SW 1271 (cell line): Measurements from ENCODE around the gene SLC5A9.
"Not testable (repeated sequence)": the region's sequence is repeated elsewhere in the genome, so short reads cannot be mapped to it uniquely, and the experiment has no call there.

ENCODE experiments used
- DNase-seq, 2 experiments: peaks; one replicate each; lab custom pipeline; 2025; lab: John Stamatoyannopoulos, UW

SLC5A9 gene

DNA sequence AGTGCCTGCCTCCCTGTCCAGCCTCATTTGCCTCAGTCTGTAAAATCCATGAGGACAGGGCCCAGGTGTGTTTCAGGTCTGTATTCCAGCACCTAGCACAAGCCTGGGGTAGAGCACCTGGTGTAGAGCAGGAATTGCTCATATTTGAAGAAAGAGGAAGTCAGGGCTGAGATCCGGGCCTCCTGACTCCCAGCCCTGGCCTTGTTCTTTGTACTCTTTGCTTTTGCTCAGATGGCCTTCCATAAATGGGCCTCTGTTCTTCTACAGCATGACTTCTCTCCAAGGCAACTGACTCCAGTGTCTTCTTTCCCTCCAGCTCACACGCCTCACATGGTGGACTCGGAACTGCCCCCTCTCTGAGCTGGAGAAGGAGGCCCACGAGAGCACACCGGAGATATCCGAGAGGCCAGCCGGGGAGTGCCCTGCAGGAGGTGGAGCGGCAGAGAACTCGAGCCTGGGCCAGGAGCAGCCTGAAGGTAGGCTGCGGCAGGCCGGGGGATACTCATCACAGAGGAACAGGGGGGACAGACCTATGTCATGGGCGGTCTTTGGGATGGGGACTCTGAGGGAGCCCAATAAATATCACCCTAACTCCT lies 19.7 kb downstream of the SLC5A9 start:
- DNase-seq: no peak

DNA sequence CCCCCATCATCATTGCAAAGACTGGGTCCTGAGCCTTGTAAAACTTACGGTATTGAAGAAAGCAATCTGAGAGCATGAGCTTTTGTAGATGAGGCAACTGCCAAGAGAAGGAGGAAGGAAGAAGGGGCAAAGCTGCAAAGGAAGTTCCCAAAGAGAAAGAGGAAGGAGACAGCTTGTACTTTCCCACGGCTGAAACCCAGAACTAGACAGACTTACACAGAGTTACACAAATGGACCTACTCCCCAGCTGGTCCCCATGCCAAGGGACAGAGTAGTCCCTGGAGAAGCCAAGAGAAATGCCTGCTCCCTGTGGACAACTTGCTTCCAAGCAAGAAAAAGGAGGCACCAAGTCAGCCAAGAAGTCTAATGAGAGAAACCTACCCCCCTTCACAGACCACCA lies 22.6 kb downstream of the SLC5A9 start:
- DNase-seq: no peak

GRCh38 chr1:48246727-48247126 lies 24.2 kb downstream of the SLC5A9 start:
- no peak for DNase-seq

DNA sequence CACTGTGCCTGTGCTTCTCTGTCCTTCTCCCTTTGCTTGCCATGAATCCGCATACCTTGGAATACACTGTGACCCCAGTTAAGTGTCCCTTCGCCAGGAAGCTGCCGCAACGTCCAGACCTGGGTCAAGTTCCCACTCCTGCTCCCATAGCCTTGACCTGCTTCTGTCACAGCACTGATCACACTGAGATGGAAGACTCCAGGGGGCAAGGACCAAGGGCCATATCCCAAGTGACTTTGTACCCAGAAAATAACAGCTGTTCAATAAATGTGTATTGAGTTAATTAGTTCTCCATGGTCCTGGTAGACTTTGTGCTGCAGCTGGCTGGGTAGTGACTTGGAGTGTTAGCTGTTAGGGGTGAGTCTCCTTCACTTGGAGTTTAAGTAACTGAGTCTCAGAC lies 25.8 kb downstream of the SLC5A9 start:
- no peak for DNase-seq

DNA sequence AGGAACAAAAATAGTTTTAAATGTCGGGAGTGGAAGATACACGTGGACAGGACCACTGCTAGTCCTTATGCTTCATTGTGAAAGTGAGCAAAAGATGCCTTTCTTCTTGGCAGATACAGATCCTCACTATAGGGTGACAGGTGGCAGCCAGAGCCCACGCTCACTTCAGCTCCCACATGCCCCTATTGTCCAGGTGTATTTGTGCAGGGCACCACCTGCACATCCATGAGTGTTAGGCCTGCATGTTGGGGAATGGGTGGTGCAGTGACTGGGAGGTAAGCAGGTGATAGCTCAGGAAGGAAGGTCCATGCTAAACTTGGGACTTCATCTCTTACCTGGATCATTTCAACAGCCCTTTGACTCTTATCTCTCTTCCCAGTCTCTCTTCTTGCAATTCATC lies 27.4 kb downstream of the SLC5A9 start:
- DNase-seq: no peak

DNA sequence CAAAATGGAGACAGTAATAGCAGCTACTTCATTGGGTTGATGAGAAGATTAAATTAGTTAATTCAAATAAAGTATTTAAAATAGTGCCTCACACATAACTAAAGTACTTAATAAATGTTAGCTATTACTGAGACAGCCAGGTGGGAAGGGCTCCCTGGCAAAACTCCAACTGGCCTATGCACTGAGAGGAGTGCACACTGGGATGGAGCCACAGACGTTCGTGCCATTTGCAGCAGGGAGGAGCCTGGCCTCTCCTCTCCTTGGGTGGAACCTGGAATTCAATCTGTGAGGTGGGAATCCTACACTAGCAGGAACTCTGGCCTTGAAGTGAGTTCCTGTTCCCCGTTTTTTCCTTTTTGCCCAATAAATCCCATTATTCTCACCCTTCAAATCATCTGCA lies 28.1 kb downstream of the SLC5A9 start:
- no peak for DNase-seq

DNA sequence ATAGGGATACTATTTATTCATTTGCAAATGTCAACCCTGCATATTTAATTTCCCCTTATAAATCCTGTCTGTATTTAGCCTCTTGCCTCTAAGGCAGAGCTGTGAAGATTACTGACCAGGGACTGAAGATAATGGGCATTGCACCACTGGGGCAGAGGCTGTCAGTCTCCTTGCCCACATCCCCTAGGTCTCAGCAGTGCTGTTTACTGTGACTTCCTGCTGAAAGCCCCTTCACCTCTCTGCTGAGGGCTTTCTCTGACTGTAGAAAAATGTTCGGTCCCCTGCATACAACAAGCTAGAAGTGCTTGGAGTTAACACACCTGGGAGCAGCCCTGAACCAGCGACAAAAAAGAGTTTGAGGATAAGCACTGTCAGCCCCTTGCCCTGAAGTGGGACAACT lies 28.8 kb downstream of the SLC5A9 start:
- no peak for DNase-seq

DNA sequence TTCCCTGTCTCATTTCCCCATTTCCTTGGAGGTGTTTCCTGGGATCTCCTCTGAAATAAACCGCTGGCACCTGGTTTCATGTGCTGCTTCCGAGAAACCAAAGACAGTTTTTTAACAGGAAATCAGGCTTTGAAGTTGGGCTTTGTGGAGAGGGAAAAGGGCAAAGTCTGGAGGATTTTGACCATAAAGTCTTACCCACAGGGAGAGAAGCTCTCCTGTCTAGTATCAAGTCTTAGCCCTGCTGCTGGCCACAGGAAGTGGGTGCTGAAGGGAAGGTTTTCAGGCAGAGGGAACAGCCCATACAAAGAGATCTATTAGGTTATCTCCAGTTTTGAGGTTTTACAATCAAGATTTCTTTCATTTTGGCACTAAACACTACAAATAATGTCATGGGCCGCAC lies 29.3 kb downstream of the SLC5A9 start:
- no peak for DNase-seq

DNA sequence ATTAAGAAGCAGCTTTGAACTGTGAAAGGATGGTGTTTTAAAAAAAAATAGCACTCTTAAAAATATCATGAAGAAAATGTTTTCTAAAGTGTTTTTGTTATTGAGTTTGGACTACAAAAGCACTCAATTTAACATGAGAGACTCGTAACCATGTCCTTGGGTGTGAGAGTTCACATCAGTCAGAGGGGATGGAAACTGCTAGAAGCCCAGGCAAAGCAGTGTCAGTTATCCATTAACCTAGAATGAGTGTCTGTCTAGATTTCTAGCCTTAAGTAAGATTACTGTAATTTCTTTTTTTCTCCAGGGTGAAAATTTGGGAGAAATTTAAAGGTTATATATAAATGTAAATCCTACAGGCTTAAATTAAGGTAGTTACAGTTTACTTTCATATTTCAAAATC lies 31.7 kb downstream of the SLC5A9 start:
- no peak for DNase-seq

GRCh38 chr1:48258106-48258505 lies 35.6 kb downstream of the SLC5A9 start:
- no peak for DNase-seq

GRCh38 chr1:48261881-48262400 lies 39.4 kb downstream of the SLC5A9 start:
- DNase-seq: no peak

DNA sequence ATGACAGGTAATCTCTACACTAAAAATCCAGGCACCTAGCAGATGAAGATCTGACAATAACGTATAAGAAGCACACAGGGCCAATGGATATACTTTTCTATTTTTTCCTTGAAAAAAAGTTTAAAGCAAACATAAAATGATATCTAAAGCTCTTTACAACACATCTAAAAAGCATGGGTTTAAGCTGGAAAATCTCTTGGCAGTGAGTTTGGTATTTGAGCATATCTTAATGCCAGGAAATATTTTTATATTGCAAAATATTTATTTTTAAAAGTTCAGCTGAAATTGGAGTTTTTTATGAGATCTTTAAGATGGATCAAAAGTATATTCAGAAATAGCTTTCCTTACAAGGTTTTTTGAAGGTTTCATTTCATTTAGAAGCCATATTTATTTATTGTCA lies 40.5 kb downstream of the SLC5A9 start:
- DNase-seq: no peak

DNA sequence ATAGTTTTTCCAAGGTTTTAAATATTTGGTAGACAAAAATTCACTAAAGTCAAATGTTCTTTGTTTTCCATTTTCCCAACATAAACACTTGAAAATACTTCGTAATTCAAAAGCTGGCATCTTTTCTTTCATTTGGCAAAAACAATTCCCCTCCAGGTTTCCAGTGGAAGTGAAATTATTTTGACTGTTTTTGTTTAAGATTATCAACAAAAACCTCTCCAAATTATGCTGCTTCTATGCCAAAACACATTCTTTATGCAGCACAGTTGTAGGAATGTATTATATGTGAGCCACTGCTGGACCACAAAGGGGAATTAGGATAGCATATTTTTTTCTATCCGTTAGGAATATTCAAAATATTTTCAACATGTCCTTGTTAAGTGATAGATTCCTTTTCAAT lies 44.1 kb downstream of the SLC5A9 start:
- DNase-seq: no peak

DNA sequence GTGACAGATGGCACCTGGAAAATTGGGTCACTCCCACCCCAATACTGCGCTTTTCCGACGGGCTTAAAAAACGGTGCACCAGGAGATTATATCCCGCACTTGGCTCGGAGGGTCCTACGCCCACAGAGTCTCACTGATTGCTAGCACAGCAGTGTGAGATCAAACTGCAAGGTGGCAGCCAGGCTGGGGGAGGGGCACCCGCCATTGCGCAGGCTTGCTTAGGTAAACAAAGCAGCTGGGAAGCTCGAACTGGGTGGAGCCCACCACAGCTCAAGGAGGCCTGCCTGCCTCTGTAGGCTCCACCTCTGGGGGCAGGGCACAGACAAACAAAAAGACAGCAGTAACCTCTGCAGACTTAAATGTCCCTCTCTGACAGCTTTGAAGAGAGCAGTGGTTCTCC lies 54.9 kb downstream of the SLC5A9 start:
- DNase-seq: not testable (repeated sequence)

- DNase-seq: not testable (repeated sequence)
Observed at GRCh38 chr1:48282329-48282728, 59.8 kb downstream of the SLC5A9 start.

- not testable (repeated sequence) for DNase-seq
Observed at GRCh38 chr1:48284696-48285420, 62.3 kb downstream of the SLC5A9 start.

GRCh38 chr1:48285525-48285924 lies 63.0 kb downstream of the SLC5A9 start:
- no peak for DNase-seq

DNA sequence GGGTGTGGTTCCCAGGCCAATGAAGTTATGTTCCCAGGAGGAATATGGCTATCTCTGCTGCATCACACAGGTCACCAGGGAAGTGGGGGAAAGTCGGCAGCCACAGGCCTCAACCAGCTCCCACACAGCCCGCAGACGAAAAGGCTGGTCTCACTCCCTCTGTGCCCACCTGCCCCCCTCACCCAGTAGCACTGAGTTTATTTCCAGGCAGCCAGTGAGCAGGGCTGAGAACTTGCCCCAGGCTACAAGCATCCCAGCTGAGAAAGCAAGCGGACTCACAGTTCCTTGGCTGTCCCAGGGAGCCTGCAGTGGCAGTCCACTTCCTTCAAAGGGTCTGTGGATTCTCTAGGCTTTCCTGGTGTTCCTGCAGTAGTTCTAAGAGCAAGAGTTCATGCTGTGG lies 68.9 kb downstream of the SLC5A9 start:
- DNase-seq: no peak

GRCh38 chr1:48292706-48293105 lies 70.2 kb downstream of the SLC5A9 start:
- DNase-seq: no peak

GRCh38 chr1:48294094-48294493 lies 71.6 kb downstream of the SLC5A9 start:
- not testable (repeated sequence) for DNase-seq

DNA sequence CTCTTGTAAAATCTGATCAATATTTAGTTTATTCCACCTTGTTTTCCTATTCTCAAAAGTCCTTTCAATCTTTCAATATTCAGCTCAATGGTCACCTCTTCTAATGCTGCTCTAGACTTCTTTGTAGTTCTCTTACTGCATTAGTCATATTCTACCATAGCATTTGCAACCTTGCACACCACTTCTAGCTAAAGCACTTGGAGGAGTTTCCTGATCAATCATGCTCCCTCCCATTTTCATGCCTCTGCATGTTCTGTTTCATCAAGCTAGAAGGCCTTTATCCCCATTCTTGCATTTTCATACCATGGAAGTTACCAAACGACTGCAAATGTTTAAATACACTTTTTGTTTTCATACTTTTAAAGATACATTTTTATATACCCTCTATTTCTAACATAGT lies 72.1 kb downstream of the SLC5A9 start:
- DNase-seq: no peak
